WTC11 (cell line): ENCODE data around the gene GIMAP2. TPM values are rescaled to one million over a fixed set of nuclear protein-coding genes. Genes with fewer than 3 reads are reported as not detected.

Experiments
- ATAC-seq: fragments of 200-7000 bp; cut with Tn5 transposase; 2 replicates; pipeline ENCODE4 v1.10.0; 2021; ENCODE audit warnings: mild to moderate bottlenecking, moderate library complexity
- CTCF ChIA-PET: fragments of 300-600 bp; sonication (Branson Sonifier 250); formaldehyde crosslinking; loops from one replicate; lab custom pipeline; 2021; ENCODE audit warnings: antibody characterized with exemption; lab: Charles Lee
- POLR2A ChIA-PET: fragments of 350-600 bp; sonication (Branson Sonifier 250); formaldehyde crosslinking; loops from one replicate; lab custom pipeline; 2021; ENCODE audit warnings: antibody characterized with exemption; lab: Charles Lee
- DNase-seq: peaks from one replicate; pipeline ENCODE4 v3.0.0; 2021; ENCODE audit warnings: low spot score
- H3K27ac Mint-ChIP-seq: 2 replicates; pipeline ENCODE4 v1.8.0; 2021; ENCODE audit warnings: mixed read lengths
- H3K27me3 Mint-ChIP-seq: 2 replicates; pipeline ENCODE4 v1.8.0; 2021; ENCODE audit warnings: low read depth, mild to moderate bottlenecking, moderate library complexity, mixed read lengths
- H3K36me3 Mint-ChIP-seq: 2 replicates; pipeline ENCODE4 v1.8.0; 2021; ENCODE audit warnings: mixed read lengths
- H3K4me1 Mint-ChIP-seq: 2 replicates; pipeline ENCODE4 v1.8.0; 2022; ENCODE audit warnings: mixed read lengths
- H3K4me3 Mint-ChIP-seq: 2 replicates; pipeline ENCODE4 v1.8.0; 2021; ENCODE audit warnings: mild to moderate bottlenecking, moderate library complexity, mixed read lengths
- H3K9me3 Mint-ChIP-seq: 2 replicates; pipeline ENCODE4 v1.8.0; 2021; ENCODE audit warnings: mixed read lengths
- AR ChIP-seq: fragments of 250-450 bp; sonication (Bioruptor Pico); IDR thresholded peaks from 2 replicates; pipeline ENCODE4 v1.9.0; 2021; ENCODE audit warnings: mild to moderate bottlenecking
- ARID4B ChIP-seq: sonication (generic); formaldehyde crosslinking; IDR thresholded peaks from 2 replicates; pipeline ENCODE4 v1.8.0; 2023; ENCODE audit warnings: missing genetic modification reagents, mild to moderate bottlenecking, borderline replicate concordance
- CTCF ChIP-seq: fragments of 200-600 bp; IDR thresholded peaks from 2 replicates; pipeline ENCODE4 v1.8.0; 2022; ENCODE audit warnings: antibody characterized with exemption
- E2F4 ChIP-seq: sonication (generic); formaldehyde crosslinking; IDR thresholded peaks from 2 replicates; pipeline ENCODE4 v1.8.1; 2022; ENCODE audit warnings: low read depth, mild to moderate bottlenecking, moderate library complexity, missing genetic modification reagents, borderline replicate concordance
- E2F5 ChIP-seq: sonication (generic); formaldehyde crosslinking; IDR thresholded peaks from 2 replicates; pipeline ENCODE4 v1.8.1; 2022; ENCODE audit warnings: mild to moderate bottlenecking, moderate library complexity, missing genetic modification reagents
- MLX ChIP-seq: sonication (generic); formaldehyde crosslinking; IDR thresholded peaks from 2 replicates; pipeline ENCODE4 v1.8.1; 2023; ENCODE audit warnings: mild to moderate bottlenecking, missing genetic modification reagents, moderate library complexity
- MYBL2 ChIP-seq: sonication (generic); formaldehyde crosslinking; IDR thresholded peaks from 2 replicates; pipeline ENCODE4 v1.8.1; 2023; ENCODE audit warnings: mild to moderate bottlenecking, moderate library complexity, missing genetic modification reagents
- NR3C1 ChIP-seq: sonication (generic); formaldehyde crosslinking; conservative IDR thresholded peaks from 2 replicates; pipeline ENCODE4 v1.8.1; 2023; ENCODE audit warnings: low read depth, mild to moderate bottlenecking, missing genetic modification reagents
- USF1 ChIP-seq: sonication (generic); formaldehyde crosslinking; IDR thresholded peaks from 2 replicates; pipeline ENCODE4 v1.8.0; 2022; ENCODE audit warnings: mild to moderate bottlenecking, missing genetic modification reagents
- USF2 ChIP-seq: sonication (generic); formaldehyde crosslinking; IDR thresholded peaks from 2 replicates; pipeline ENCODE4 v1.8.1; 2023; ENCODE audit warnings: mild to moderate bottlenecking, missing genetic modification reagents, moderate library complexity
- ZNF138 ChIP-seq: sonication (generic); formaldehyde crosslinking; conservative IDR thresholded peaks from 2 replicates; pipeline ENCODE4 v1.8.1; 2022; ENCODE audit warnings: mild to moderate bottlenecking, moderate library complexity, missing genetic modification reagents
- ZNF532 ChIP-seq: fragments of 250-450 bp; sonication (Bioruptor Pico); IDR thresholded peaks from 2 replicates; pipeline ENCODE4 v1.9.0; 2021; ENCODE audit warnings: mild to moderate bottlenecking, borderline replicate concordance
- total RNA-seq: library from RNA; stranded (reverse); gene quantifications from 3 replicates; pipeline ENCODE4 v1.2.3, GENCODE V29; 2021

The GIMAP2 gene
- total RNA-seq, 1 experiment from 2014 or later, result 0.15 TPM

- Mint-ChIP-seq H3K4me3 (no peak overlapping the region), H3K9me3 (no peaks in the 10 kb centered on the region), H3K27ac (no peak overlapping the region), H3K4me1 (peaks cover 5% of the 10 kb centered on the region; the same call in 1 of the 2 replicates), H3K36me3 (no peaks in the 10 kb centered on the region), H3K27me3 (peaks cover 100% of the 10 kb centered on the region)
- ATAC-seq, result no peak
- TF ChIP-seq MLX, result no peak
- no peak for TF ChIP-seq ARID4B (CRISPR knock-in tag)
- no peak for TF ChIP-seq E2F4 (CRISPR knock-in tag)
- TF ChIP-seq AR, result no peak
- TF ChIP-seq USF1 (CRISPR knock-in tag), result no peak
- ChIA-PET POLR2A (no interaction called here), CTCF (interaction anchor here (1.2 to 2.1 kb wide), 2 partner anchors 15 to 290 kb away, joined by 3 to 6 read pairs; no protein-coding TSS in a partner anchor)
- no peak for DNase-seq
Measured at GRCh38 chr7:150739033-150739432, 53.5 kb downstream of the GIMAP2 start.

GRCh38 chr7:150740053-150740452 lies 54.5 kb downstream of the GIMAP2 start:
- Mint-ChIP-seq H3K27me3 (peaks cover 100% of the 10 kb centered on the region), H3K36me3 (no peaks in the 10 kb centered on the region), H3K4me3 (no peak overlapping the region), H3K9me3 (no peaks in the 10 kb centered on the region), H3K4me1 (peaks cover 5% of the 10 kb centered on the region; the same call in 1 of the 2 replicates), H3K27ac (no peak overlapping the region)
- CTCF ChIA-PET, result interaction anchor here (2.1 kb wide), 1 partner anchor 291 kb away, joined by 5 read pairs; no protein-coding TSS in a partner anchor
- TF ChIP-seq E2F5 (no peak), MYBL2 (CRISPR knock-in tag) (no peak), ZNF138 (CRISPR knock-in tag) (no peak), E2F4 (CRISPR knock-in tag) (no peak), NR3C1 (CRISPR knock-in tag) (no peak), ZNF532 (no peak), CTCF (no peak), USF2 (CRISPR knock-in tag) (no peak)
- POLR2A ChIA-PET, result no interaction called here
- ATAC-seq, result no peak
- DNase-seq, result no peak
